Stimulated activated CD4-positive, alpha-beta T cell treated with anti-CD3 and anti-CD28 coated beads, Interleukin-2, amount 100 ng/mL, for 24 hours (primary cell): ENCODE measurements around the gene SCML1.
"Not testable (repeated sequence)": the region's sequence is repeated elsewhere in the genome, so short reads cannot be mapped to it uniquely, and the experiment has no call there.

Experiments
- DNase-seq, 2 donors: peaks; one replicate each; pipeline ENCODE4 v3.0.0-alpha.2; 2020

SCML1 gene

DNA sequence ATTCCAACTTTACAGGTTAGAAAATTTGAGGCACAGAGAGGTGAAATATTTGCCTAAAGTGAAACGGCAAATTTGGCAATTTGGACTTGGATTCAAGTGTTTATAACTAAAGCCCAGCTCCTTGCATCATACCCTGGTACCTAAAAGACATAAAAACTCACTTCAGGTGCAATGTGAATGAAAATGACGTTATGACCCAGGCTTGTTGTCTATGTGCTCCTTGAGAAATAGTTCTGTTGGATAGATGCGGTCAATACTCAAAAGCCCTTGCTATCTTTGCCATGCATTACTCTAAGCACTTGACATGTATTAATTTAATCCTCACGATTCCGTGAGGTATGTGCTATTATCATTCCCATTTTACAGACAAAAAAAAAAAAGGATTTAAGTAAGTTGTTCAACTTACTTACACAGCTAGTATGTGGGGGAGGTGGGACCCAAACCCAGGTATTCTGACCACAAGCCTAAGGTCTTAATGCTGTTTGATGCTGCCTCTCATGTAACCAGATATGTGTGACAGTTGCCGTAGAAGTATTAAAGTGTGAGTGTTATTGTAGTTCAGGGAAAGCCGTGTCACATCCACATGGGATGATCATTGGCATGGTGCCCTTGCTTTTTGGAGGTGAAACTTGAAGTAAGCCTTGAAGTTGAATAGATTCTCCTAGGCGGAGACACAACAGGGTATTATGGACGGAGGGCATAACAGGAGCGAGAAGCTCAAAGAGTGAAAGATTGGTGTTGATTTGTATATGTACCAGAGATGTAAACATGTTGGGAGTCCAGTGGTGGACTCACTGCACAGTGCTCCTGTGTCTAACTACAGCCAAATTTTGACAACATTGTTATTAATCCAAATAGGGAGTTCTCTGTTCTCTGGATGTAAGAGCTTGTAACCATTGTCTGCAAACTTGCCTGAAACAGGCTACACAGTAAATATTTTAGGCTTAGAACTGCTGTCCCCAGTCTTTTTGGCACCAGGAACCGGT lies 3.1 kb downstream of the SCML1 start:
- DNase-seq = no peak

DNA sequence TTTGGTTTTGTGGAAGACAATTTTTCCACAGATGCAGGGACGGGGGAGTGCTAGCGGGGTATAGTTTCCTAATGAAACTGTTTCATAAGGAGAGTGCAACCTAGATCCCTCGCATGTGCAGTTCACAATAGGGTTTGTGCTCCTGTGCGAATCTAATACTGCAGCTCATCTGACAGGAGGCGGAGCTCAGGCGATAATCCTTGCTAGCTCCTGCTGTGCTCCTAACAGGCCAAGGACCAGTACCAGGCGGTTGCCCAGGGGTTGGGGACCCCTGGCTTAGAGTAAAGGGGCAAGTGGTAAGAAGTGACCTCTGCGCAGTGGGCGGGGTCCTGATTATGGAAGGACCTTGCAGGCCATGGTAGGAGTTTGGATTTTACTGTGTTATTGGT lies 3.8 kb downstream of the SCML1 start:
- DNase-seq = no peak

DNA sequence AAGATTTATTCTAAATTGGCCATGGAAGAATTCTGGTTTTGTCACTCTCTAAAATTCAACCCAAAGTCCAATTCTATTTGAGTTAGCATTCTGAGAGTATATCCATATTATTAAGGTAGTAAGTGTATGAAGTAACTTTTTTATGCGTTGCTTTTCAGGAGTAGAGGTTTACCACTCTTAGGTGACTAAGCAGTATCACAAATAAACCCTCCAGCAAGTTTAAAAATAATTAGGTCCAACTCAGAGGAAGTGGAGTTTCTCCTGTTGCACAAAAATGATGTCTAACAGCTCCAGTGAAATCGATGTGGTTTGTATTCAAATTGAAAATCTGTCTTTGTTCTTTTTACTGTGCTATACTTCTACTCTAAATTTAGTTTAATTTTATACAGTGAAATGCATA lies 6.6 kb downstream of the SCML1 start:
- no peak for DNase-seq

DNA sequence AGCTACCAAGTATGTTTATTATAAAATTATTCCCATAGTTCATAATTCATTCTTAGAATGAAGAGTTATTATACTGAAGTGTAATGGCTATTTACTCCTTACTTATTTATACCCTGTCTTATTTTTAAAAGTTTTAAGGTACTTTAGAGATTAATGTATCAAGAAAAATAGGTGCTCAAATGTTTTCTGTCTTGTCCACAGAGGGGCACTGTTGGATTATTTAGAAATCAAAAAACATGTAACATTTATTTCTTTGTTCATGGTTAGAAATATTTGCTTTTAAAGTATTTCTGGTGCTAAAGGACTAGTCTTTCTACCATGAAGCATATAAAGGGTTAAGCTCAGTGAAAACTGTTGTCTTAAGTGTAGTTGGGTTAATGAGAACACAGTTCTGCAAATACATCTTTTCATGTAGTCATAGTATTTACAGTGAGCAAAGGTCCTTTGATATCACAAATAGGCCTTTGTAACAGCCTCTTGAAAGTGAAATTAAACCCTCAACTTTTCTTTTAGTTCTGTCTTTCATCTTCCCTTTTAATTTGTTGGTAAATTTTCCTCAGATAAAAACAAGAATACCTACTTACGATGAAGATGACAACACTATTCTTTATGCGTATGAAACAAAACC lies 7.7 kb downstream of the SCML1 start:
- DNase-seq = no peak

DNA sequence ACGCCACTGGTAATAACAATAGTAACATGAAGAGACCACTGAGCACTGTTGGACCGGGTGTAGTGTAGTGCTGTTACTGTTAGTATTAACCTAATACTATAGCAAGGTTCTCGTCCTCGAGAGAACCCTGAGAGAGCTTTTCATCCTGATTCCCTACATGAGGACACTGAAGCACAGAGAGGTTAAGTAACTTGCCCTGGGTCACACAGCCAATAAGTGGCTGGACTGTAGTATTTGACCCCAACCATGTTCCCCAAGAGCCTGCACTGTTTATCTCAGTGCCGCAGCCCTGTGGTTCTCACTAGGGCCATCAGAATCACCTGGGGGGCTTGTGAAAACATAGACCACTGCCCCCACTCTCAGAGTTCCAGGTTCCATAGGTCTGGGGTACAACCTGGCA lies 10.4 kb downstream of the SCML1 start:
- no peak for DNase-seq

DNA sequence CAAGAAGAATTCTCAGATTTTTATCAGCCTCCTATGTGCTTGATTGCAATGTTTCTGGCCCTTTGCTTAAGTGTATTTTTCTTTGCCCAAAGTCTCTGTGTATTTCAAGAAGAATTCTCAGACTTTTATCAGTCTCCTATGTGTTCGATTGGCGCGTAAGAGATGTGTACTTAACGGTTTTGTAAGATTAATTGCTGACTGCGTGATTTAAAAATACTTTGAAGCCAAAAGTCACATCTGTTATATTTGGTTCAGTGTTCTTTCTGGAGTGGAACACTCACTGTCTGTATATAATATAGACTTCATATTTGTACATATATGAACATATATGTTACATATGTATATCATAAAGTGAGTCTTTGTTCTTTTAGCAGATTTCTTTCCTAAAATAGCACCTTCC lies 11.4 kb downstream of the SCML1 start:
- DNase-seq = no peak

DNA sequence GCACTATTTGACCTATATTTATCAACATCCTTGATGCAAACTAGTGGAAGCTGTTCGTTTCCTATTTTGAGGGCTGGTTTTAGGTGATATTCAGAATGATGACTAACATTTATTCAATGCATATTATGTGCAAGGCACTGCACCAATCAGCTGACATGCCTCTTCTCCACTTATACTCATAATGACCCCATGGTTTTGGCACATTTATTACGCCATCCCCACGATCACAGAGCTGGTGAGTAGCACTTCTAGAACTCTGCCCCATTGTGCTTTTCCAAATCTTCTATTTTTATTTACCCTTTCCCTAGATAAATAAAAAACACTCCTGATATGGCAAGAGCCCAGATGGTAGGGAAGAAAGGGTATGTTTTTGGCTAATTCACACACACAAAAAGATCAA lies 13.1 kb downstream of the SCML1 start:
- DNase-seq = no peak

DNA sequence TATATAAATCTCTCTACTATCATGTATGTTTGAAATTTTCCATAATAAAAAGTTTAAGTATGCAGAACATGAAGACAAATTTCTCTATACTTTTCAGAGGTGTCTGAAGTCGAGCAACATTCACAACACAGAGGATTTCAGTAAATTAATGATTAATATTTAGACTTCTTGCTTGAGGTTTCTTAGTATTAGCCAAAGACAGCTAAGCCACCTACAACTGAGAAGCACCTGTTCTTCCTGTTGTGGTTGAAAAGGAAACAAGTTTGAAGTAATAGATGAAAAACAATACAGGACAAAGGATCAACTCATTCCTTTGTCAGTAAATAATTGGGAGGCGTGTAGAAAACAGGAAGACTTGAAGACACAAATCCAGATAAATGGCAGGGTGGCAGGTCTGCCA lies 21.1 kb downstream of the SCML1 start:
- no peak for DNase-seq

DNA sequence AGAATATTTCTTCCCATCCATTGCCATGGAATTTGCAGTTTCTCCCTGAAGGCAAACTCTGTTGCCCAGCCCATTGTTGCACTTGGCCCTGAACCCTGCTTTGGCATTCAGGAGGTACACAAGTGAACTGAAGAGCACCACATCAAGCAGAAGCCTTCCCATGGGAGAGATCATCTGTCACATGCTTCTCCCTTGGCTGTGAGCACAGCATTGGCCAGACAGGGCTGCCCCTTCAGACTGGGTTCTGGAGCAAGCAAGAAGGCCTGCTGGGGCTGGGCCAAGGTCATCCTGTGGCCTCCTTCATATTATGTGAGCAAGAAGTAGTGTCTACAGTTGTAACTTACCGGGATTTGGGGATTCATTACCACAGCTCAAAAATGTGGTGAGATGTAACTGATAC lies 22.7 kb downstream of the SCML1 start:
- no peak for DNase-seq

DNA sequence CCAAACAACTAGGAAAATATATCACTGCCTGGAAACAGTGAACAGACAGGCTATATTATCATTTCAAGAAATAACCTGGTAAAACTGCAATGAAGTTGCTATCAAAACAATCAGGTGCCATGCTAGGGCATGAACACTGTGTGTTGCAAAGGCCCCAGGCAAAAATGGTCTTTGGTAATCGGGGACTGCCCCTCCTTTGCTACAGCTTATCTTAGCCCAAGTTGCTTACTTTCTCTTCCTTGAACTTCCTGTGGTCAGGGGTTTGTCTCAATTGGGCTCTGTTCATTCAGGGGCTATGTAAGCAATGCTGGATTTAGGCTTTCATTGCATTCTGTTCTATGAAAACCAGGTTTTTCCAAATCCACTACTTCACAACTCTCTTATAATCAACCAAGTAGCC lies 30.4 kb downstream of the SCML1 start:
- DNase-seq = no peak

DNA sequence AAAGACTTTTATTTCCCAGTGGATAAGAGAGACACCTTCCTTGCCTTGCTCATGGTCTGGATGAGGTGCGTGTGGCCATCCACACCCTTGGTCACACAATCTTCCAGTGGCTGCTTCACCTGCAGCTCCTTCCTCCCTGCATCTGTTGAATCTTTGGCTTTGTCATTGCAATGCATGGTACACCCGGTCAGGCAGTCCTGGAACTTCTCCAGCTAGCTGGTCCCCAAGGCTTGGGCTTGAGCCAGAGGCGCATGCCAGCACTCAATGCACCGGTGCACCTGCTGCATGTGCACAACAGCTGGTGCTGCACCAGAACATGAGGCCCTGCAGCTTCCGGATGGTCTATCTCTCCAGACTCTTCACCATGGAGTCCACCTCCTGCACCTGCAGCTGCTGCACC lies 31.7 kb downstream of the SCML1 start:
- no peak for DNase-seq

DNA sequence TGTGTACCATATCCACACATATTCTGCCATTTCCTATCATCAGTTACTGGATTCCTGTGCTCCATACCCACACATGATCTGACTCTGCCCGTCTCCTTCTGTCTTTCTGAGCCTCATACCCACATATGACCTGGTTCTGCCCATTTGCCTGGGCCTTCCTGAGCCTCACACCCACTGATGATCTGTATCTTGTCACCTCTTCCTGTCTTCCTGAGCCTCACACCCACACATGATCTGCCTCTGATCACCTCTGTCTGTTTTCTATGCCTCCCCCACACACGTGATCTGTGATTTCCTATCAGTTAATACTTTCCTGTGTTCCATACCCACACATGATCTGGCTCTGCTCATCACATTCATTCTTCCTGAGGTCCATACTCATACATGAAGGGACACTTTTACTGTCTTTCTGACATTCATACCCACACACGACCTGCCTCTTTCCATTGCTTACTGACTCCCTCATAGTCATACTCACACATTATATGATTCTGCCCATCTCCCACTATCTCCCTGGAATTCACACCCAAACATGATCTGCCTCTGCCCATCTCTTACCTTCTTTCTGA lies 32.5 kb downstream of the SCML1 start:
- DNase-seq = no peak

DNA sequence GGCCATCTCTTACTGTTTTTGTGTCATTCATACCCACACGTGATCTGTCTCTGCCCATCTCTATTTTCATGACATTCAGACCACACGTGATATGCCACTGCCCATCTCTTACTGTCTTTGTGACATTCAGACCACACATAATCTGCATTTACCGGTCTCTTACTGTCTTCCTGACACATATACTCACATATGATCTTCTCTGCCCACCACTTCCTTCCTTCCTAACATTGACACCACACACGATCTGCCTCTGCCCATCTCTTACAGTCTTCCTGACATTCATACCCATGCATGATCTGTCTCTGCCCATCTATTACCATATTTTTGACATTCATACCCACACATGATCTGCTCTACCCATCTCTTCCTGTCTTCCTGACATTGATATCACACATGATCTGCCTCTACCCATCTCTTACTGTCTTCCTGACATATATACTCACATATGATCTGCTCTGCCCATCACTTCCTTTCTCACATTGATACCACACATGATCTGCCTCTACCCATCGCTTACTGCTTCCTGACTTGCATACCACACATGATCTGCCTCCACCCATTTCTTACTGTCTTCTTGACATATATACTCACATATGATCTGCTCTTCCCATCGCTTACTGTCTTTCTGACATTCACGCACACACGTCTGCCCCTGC lies 36.1 kb downstream of the SCML1 start:
- DNase-seq = no peak

DNA sequence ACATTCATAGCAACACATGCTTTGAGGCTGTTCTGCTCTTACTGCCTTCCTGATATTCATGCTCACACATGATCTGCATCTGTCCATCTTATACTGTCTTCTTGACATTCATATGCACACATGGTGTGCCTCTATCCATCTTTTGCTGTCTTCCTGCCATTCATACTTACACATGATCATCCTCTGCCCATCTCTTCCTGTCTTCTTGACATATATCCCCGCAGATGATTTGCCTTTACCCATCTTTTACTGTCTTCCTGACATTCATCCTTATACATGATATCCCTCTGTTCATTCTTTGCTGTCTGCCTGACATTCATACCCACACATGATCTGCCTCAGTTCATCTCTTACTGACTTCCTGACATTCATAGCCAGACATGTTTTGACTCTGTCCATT lies 36.8 kb downstream of the SCML1 start:
- DNase-seq = no peak

DNA sequence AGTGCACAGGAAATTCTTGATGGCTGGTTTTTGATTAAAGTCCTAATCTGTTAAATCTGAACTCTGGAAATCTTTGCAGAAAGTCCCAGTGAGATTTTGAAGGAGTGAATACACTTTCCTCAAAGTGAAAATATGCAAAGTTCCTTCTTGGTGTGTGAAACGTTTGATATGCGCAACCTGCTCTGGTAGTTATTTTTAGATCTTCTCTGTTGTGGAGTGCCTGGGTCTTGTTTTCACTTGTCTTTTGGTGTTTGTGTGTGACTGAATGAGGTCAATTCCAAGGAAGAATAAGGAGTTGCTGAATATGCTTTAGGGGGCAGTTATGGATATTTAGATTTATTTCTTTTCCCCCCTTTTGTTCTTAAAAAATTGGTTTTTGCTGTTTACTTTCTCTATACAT lies 41.7 kb downstream of the SCML1 start:
- no peak for DNase-seq

DNA sequence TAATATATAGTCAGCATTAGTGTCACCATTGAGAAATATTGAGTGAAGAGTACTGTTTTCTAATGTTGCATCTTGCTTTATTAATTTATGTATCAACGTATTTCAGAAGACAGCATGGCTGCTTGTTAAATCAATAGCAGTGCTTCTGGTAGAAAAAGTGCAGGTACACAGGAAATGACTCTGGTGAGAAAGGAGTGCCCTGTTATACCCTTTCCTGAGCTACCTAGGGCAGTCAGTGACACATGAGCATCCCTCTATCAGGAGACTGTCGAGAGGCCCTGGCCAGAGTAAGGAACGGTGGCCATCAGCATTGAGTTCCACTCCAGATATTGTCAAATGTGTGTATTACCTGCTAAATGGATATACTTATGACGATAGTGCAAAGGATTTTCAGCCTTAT lies 42.1 kb downstream of the SCML1 start:
- no peak for DNase-seq

DNA sequence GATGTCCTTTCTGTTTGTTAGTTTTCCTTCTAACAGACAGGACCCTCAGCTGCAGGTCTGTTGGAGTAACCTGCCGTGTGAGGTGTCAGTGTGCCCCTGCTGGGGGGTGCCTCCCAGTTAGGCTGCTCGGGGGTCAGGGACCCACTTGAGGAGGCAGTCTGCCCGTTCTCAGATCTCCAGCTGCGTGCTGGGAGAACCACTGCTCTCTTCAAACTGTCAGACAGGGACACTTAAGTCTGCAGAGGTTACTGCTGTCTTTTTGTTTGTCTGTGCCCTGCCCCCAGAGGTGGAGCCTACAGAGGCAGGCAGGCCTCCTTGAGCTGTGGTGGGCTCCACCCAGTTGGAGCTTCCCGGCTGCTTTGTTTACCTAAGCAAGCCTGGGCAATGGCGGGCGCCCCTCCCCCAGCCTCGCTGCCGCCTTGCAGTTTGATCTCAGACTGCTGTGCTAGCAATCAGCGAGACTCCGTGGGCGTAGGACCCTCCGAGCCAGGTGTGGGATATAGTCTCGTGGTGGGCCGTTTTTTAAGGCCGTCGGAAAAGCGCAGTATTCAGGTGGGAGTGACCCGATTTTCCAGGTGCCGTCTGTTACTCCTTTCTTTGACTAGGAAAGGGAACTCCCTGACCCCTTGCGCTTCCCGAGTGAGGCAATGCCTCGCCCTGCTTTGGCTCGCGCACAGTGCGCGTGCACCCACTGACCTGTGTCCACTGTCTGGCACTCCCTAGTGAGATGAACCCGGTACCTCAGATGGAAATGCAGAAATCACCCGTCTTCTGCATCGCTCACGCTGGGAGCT lies 49.5 kb downstream of the SCML1 start:
- not testable (repeated sequence) for DNase-seq

DNA sequence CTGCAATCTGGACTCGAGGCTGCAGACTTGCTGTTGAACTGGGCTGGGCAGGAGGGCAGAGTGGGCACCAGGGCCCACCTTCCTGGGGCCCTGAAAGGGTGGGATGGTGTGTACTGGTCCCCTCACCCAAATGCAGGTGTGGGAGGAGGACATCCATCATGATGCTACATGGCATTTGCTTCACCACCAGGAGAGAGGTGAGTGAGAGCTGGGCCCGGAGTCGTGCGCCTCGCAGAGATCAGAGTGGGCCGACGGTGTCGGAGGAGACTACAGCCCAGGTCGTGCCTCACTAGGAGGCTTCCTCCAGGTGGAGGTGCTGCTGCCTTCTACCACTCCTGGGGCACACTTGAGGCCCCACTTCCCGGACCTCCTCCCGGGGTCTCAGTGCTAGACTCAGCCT lies 50.3 kb downstream of the SCML1 start:
- no peak for DNase-seq

DNA sequence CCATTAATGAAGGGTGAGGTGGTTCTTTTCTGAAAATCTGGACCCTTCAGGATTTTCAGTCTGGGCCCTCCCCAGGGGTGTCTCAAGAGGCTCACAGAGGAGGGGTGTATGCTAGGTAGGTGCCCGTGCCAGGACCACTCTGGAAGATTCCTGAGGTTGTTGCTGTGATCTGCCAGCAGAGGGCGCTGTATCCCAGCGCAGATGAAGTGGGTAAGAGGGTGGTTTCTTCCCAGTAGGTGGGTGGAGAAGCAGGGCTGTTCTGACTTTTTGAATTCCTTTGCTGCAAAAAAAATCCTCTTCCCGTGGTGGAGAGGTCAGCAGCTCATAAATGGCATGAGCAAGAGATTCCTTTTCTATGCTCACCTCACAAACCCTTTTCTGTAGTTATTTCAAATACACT lies 51.1 kb downstream of the SCML1 start:
- peak; percentile 35 to 43 for DNase-seq

DNA sequence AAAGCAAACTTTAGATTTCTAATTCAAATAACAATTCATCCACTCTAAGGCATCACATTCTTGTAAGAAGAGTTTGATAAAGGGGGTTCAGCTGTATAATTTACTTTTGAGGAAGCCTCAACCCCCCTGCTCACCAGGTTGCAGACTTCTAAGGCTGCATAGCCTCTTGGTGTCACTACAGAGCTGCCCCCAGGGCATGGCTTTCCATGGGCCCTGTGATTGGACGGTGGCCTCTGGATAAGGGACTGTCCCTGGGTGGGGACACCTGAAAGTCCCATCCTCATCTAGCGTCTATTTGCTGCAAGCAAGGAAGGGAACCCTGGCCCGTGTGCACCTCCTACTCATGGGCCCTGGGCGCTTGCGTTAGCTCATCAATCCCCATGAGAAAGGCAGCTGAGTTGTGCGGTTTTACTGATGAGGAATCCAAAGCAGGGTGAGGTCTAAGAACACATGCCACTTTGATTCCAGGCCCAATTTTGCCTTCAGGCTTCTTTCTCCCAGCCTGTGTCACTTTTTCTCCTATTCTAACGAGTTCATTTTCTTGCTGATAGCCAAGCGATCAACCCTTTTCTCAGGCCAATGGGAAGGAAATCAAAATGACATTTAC lies 51.8 kb downstream of the SCML1 start:
- no peak for DNase-seq

DNA sequence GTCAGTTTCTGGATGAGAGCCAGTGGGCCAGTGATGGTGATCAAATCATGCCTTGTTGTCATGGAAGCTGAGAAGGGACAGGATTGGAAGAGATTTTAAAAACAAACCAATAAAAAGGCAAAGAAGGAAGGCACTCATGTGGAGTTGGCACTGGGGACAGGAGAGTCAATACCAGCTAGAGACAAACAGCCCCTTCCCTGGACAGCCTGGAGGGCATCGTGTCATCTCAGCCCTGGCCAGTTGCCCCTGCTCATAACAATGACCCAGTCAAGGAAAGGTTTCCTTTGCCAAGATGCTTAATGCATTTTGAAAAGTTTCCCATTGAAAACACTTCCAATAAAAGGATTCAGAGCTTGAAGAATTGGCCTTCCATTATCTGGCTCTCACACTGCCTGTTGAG lies 55.5 kb downstream of the SCML1 start:
- DNase-seq = no peak

DNA sequence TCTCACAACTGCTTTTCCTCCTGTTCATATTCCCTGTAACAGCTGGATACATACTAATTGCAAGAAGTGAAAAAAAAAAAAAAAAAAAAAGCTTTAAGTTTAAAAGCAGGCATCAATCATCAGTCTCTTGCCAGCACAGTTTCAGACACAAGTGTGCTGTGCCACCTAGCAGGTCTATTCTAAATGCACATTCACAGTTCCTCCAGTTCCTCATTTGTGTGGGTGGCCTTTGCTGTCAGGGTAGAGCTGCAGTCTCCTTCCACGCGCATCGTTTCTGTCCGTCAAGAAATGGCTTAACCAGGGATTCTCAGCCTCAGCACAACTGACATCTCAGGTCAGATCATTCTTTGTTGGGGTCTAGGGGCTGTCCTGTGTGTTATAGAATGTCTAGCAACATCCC lies 61.6 kb downstream of the SCML1 start:
- DNase-seq = no peak
